Measurements from ENCODE around the gene PRPSAP2. TPM values are rescaled to one million over a fixed set of nuclear protein-coding genes. Genes with fewer than 3 reads are reported as not detected.
"Not testable (repeated sequence)": the region's sequence is repeated elsewhere in the genome, so short reads cannot be mapped to it uniquely, and the experiment has no call there.

PRPSAP2 gene
- 10 to 100 TPM; 19.5 to 23.2 TPM for total RNA-seq

- H3K27me3 ChIP-seq: no peaks in the 10 kb centered on the region
- TF ChIP-seq CTCF (IDR thresholded peaks at IDR 0.05): no peak
- peak within 1 kb of the TSS; percentile 80 to 84 for H3K4me3 ChIP-seq
- H3K9me3 ChIP-seq: no peaks in the 10 kb centered on the region
- peak; percentile 94 for DNase-seq (ENCODE audit: low spot score)
- H3K27ac ChIP-seq: peak within 1 kb of the TSS; percentile 92 to 93
- H3K4me1 ChIP-seq: peaks cover 0 to 27% of the 10 kb centered on the region in 2 donors
- no peaks in the 10 kb centered on the region for H3K36me3 ChIP-seq
These were observed at the start of gene PRPSAP2 for GRCh38 chr17:18857864-18858566. Gene PRPSAP2, plus strand, starts transcription at chr17:18858131. Its CDS starts 7,703 bp downstream, at chr17:18865834.

GRCh38 chr17:18815924-18816323 lies 42.0 kb upstream of the PRPSAP2 start:
- not testable (repeated sequence) for H3K4me3 ChIP-seq, H3K9me3 ChIP-seq

GRCh38 chr17:18816489-18817371 lies 41.2 kb upstream of the PRPSAP2 start:
- TF ChIP-seq CTCF (IDR thresholded peaks at IDR 0.05): peak; percentile 38 to 68

More at GRCh38 chr17:18815924-18816323, 42.0 kb upstream of the PRPSAP2 start:
- H3K27ac ChIP-seq; H3K4me1 ChIP-seq; H3K36me3 ChIP-seq; DNase-seq (ENCODE audit: low spot score); H3K27me3 ChIP-seq: not testable (repeated sequence)

GRCh38 chr17:18821430-18821829 lies 36.5 kb upstream of the PRPSAP2 start:
- H3K27me3 ChIP-seq; H3K27ac ChIP-seq; H3K4me3 ChIP-seq; H3K4me1 ChIP-seq; DNase-seq (ENCODE audit: low spot score); H3K9me3 ChIP-seq; H3K36me3 ChIP-seq: not testable (repeated sequence)

More at GRCh38 chr17:18816489-18817371, 41.2 kb upstream of the PRPSAP2 start:
- H3K27me3 ChIP-seq; H3K36me3 ChIP-seq; DNase-seq (ENCODE audit: low spot score); H3K4me1 ChIP-seq; H3K4me3 ChIP-seq; H3K9me3 ChIP-seq: not testable (repeated sequence)
- peak overlapping the region in 1 of 2 donors; percentile 30 for H3K27ac ChIP-seq

GRCh38 chr17:18827613-18828012 lies 30.3 kb upstream of the PRPSAP2 start:
- DNase-seq (ENCODE audit: low spot score); H3K4me1 ChIP-seq; H3K27ac ChIP-seq; H3K27me3 ChIP-seq; H3K4me3 ChIP-seq; H3K36me3 ChIP-seq; H3K9me3 ChIP-seq: not testable (repeated sequence)

GRCh38 chr17:18848501-18848900 lies 9.4 kb upstream of the PRPSAP2 start:
- H3K27ac ChIP-seq: no peak overlapping the region
- H3K4me3 ChIP-seq: no peak overlapping the region
- H3K27me3 ChIP-seq: no peaks in the 10 kb centered on the region
- no peak for DNase-seq (ENCODE audit: low spot score)
- no peak for TF ChIP-seq CTCF (IDR thresholded peaks at IDR 0.05)
- H3K9me3 ChIP-seq: no peaks in the 10 kb centered on the region
- no peaks in the 10 kb centered on the region for H3K36me3 ChIP-seq
- H3K4me1 ChIP-seq: no peaks in the 10 kb centered on the region

GRCh38 chr17:18850679-18851078 lies 7.3 kb upstream of the PRPSAP2 start:
- peaks cover 0 to 8% of the 10 kb centered on the region in 2 donors for H3K4me1 ChIP-seq
- DNase-seq (ENCODE audit: low spot score): no peak
- H3K36me3 ChIP-seq: no peaks in the 10 kb centered on the region
- H3K27me3 ChIP-seq: no peaks in the 10 kb centered on the region
- H3K27ac ChIP-seq: no peak overlapping the region
- no peak overlapping the region for H3K4me3 ChIP-seq
- TF ChIP-seq CTCF (IDR thresholded peaks at IDR 0.05): no peak
- H3K9me3 ChIP-seq: no peaks in the 10 kb centered on the region

All from right atrium auricular region (tissue), 2 donors.